Astrocyte of the cerebellum (primary cell): Measurements from ENCODE around the gene INPP4A.
A peak's percentile ranks its signal among the peaks of the same experiment; 100 is the strongest.

Experiments used
- DNase-seq: peaks from one replicate; pipeline ENCODE4 v3.0.0-alpha.2; 2011; ENCODE audit warnings: low read depth
- H3K4me3 ChIP-seq: 2 replicates; pipeline ENCODE4 v1.5.1; 2011; ENCODE audit warnings: mild to moderate bottlenecking, low read depth, low read length, moderate library complexity
- CTCF ChIP-seq: IDR thresholded peaks from 2 replicates; pipeline ENCODE4 v1.5.1; 2012; ENCODE audit warnings: low read length, low read depth, moderate library complexity, mild to moderate bottlenecking; ENCODE audit errors: missing control alignments
- in situ Hi-C: cut with HindIII; loops from 2 replicates; pipeline ENCODE4 v1.10.0; 2017; ENCODE audit warnings: low sequenced_read_pairs

INPP4A gene

GRCh38 chr2:98479959-98480524 lies 35.4 kb downstream of the INPP4A start:
- no peak overlapping the region for H3K4me3 ChIP-seq
- DNase-seq = peak; percentile 12
- TF ChIP-seq CTCF = no peak
- in situ Hi-C loops = no loop called here

- TF ChIP-seq CTCF = no peak
- in situ Hi-C loops = no loop called here
- H3K4me3 ChIP-seq = no peak overlapping the region
- no peak for DNase-seq
Observed at GRCh38 chr2:98480598-98480997, 35.9 kb downstream of the INPP4A start.

- in situ Hi-C loops = no loop called here
- no peak overlapping the region for H3K4me3 ChIP-seq
- no peak for TF ChIP-seq CTCF
- no peak for DNase-seq
Observed at GRCh38 chr2:98482362-98482761, 37.7 kb downstream of the INPP4A start.

- no peak for DNase-seq
- no peak for TF ChIP-seq CTCF
- in situ Hi-C loops = no loop called here
- no peak overlapping the region for H3K4me3 ChIP-seq
Observed at GRCh38 chr2:98483257-98483861, 38.7 kb downstream of the INPP4A start.

GRCh38 chr2:98484121-98484557 lies 39.5 kb downstream of the INPP4A start:
- in situ Hi-C loops = no loop called here
- DNase-seq = no peak
- TF ChIP-seq CTCF = no peak
- H3K4me3 ChIP-seq = no peak overlapping the region

- TF ChIP-seq CTCF = no peak
- in situ Hi-C loops = no loop called here
- DNase-seq = no peak
- no peak overlapping the region for H3K4me3 ChIP-seq
Observed at GRCh38 chr2:98484652-98485452, 40.2 kb downstream of the INPP4A start.
